ENCODE data around the gene KRTAP5-9.
"Not testable (repeated sequence)": the region's sequence is repeated elsewhere in the genome, so short reads cannot be mapped to it uniquely, and the experiment has no call there.

Gene KRTAP5-9

GRCh38 chr11:71562120-71562519 is 13.9 kb downstream of the KRTAP5-9 start:
- DNase-seq (ENCODE audit: low read depth in 2 of 2): no peak

GRCh38 chr11:71563406-71563805 is 15.2 kb downstream of the KRTAP5-9 start:
- DNase-seq (ENCODE audit: low read depth in 2 of 2): no peak

GRCh38 chr11:71564430-71564829 is 16.2 kb downstream of the KRTAP5-9 start:
- no peak for DNase-seq (ENCODE audit: low read depth in 2 of 2)

- DNase-seq (ENCODE audit: low read depth in 2 of 2): no peak
Observed at GRCh38 chr11:71565263-71565662, 17.0 kb downstream of the KRTAP5-9 start, which contains the start of gene KRTAP5-10. TSS of gene KRTAP5-10 (plus strand) at chr11:71565563. CDS start at chr11:71565588, 25 bp downstream.

GRCh38 chr11:71566081-71566620 is 17.9 kb downstream of the KRTAP5-9 start:
- DNase-seq (ENCODE audit: low read depth in 2 of 2): no peak

- DNase-seq (ENCODE audit: low read depth in 2 of 2): not testable (repeated sequence)
Observed at GRCh38 chr11:71566626-71567599, 18.7 kb downstream of the KRTAP5-9 start.

- DNase-seq (ENCODE audit: low read depth in 2 of 2): not testable (repeated sequence)
Observed at GRCh38 chr11:71567633-71568032, 19.4 kb downstream of the KRTAP5-9 start.

GRCh38 chr11:71568704-71569349 is 20.6 kb downstream of the KRTAP5-9 start:
- DNase-seq (ENCODE audit: low read depth in 2 of 2): no peak

GRCh38 chr11:71571101-71571850 is 23.1 kb downstream of the KRTAP5-9 start:
- not testable (repeated sequence) for DNase-seq (ENCODE audit: low read depth in 2 of 2)

- DNase-seq (ENCODE audit: low read depth in 2 of 2): no peak
Observed at GRCh38 chr11:71572811-71573210, 24.6 kb downstream of the KRTAP5-9 start.

GRCh38 chr11:71574418-71574817 is 26.2 kb downstream of the KRTAP5-9 start:
- no peak for DNase-seq (ENCODE audit: low read depth in 2 of 2)

- DNase-seq (ENCODE audit: low read depth in 2 of 2): no peak
Observed at GRCh38 chr11:71575723-71576424, 27.7 kb downstream of the KRTAP5-9 start.

- DNase-seq (ENCODE audit: low read depth in 2 of 2): not testable (repeated sequence)
Observed at GRCh38 chr11:71576688-71577465, 28.7 kb downstream of the KRTAP5-9 start.

- DNase-seq (ENCODE audit: low read depth in 2 of 2): no peak
Observed at GRCh38 chr11:71577469-71578004, 29.3 kb downstream of the KRTAP5-9 start.

GRCh38 chr11:71579513-71579912 is 31.3 kb downstream of the KRTAP5-9 start:
- not testable (repeated sequence) for DNase-seq (ENCODE audit: low read depth in 2 of 2)

GRCh38 chr11:71580057-71581003 is 32.1 kb downstream of the KRTAP5-9 start:
- no peak for DNase-seq (ENCODE audit: low read depth in 2 of 2)

GRCh38 chr11:71581826-71582225 is 33.6 kb downstream of the KRTAP5-9 start:
- no peak for DNase-seq (ENCODE audit: low read depth in 2 of 2)

- DNase-seq (ENCODE audit: low read depth in 2 of 2): no peak
Observed at GRCh38 chr11:71582309-71582895, 34.2 kb downstream of the KRTAP5-9 start, which contains the start of gene KRTAP5-11. TSS of gene KRTAP5-11 (minus strand) at chr11:71582875. CDS start at chr11:71582837, 38 bp downstream.

Measured in activated CD8-positive, alpha-beta memory T cell treated with anti-CD3 and anti-CD28 coated beads for 4 hours (primary cell).